ENCODE measurements around the gene RFX3.

- TF ChIP-seq GATA3 (IDR thresholded peaks at IDR 0.05; ENCODE audit: low read depth, low read length) (no peak), GATA2 (IDR thresholded peaks at IDR 0.05; ENCODE audit: low read depth, low read length) (no peak)
These were observed 352.4 kb downstream of the RFX3 start for GRCh38 chr9:3173374-3173773.
